Fibroblast of skin of back (primary cell): ENCODE measurements around the gene EHMT2.
"Not testable (repeated sequence)": the region's sequence is repeated elsewhere in the genome, so short reads cannot be mapped to it uniquely, and the experiment has no call there.

ENCODE experiments used
- DNase-seq: peaks from one replicate; pipeline ENCODE4 v3.0.0-alpha.2; 2013

Gene EHMT2

DNA sequence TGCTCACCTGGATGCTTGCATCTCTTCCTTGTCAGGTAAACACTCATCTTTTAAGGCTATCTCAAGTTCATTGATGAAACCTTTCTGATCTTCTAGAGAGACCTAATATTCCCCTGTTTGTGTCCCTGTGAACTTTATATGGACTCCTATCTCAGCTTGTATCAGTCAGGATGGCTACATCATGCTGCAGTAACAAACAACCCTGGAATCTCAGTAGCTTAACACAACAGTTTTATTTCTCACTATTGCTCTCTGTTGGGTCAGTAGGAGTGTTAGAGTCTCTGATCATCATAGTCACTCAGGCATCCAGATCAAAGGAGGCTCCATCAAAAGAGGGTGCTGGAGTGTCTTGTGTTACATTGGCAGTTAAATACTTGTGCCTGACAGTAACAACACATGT lies 17.9 kb upstream of the EHMT2 start:
- DNase-seq: no peak

DNA sequence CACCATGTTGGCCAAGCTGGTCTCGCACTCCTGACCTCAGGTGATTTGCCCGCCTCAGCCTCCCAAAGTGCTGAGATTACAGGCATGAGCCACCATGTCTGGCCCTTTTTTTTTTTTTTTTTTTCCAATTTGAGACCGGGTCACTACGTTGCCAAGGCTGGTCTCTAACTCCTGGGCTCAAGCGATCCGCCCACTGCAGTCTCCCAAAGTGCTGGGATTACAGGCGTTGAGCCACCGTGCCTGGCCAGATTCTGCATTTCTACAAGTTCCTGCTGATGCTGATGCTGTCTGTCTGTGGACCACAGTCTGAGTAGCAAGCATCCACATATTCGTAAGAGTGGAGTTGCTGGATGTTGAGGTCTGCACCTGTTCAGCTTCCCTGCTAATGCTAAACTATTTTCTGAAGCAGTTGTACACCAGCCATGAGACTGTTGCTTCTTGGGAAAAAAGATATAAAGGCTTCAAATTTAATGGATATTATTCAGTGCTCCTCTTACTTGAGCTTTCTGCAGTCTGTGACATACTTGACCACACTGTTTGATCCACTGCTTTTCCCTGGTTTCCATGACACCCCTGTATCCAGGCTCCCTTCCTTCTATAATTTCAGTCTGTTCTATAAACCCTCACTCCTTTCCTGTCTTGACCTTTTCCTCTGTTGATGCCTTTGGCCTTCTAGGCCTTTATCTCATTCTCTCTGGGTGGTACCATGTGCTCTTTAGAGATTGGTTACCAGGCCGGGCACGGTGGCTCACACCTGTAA lies 14.5 kb upstream of the EHMT2 start:
- DNase-seq: no peak

DNA sequence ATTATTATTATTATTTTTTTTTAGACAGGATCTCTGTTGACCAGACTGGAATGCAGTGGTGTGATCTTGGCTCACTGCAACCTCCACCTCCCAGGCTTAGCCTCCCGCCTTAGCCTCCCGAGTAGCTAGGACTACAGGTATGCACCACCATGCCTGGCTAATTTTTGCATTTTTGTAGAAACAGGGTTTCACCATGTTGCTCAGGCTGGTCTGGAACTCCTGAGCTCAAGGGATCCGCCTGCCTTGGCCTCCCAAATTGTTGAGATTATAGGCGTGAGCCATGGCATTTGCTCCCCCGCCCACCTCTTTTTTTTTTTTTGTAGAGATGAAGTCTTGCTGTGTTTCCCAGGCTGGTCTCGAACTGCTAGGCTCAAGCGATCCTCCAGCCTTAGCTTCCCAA lies 11.8 kb upstream of the EHMT2 start:
- DNase-seq: not testable (repeated sequence)

DNA sequence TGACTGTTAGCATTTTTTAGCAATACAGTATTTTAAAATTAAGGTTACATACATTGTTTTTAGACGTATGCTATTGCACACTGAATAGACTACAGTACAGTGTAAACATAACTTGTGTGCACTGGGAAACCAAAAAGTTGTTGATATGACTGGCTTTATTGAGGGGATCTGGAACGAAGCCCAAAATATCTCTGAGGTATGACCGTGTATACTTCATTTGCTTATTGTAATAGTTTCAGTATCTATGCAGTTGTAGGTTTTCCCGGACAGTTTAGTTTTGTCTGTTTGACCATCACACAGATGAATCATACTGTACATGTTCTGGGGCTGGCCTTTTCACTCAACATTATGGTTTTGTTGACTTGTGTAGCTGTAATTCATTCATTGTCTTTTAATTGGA lies 11.3 kb upstream of the EHMT2 start:
- DNase-seq: peak; percentile 46

DNA sequence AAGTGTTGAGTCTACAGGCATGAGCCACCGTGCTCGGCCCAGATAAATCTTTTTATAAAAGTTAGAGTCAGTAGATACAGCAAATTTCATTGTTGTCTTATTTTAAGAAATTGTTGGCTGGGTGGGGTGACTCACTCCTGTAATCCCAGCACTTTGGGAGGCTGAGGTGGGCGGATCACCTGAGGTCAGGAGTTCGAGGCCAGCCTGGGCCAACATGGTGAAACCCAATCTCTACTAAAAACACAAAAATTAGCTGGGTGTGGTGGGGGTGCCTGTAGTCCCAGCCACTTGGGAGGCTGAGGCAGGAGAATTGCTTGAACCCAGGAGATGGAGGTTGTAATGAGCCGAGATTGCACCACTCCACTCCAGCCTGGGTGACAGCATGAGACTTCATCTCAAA lies 10.8 kb upstream of the EHMT2 start:
- not testable (repeated sequence) for DNase-seq

DNA sequence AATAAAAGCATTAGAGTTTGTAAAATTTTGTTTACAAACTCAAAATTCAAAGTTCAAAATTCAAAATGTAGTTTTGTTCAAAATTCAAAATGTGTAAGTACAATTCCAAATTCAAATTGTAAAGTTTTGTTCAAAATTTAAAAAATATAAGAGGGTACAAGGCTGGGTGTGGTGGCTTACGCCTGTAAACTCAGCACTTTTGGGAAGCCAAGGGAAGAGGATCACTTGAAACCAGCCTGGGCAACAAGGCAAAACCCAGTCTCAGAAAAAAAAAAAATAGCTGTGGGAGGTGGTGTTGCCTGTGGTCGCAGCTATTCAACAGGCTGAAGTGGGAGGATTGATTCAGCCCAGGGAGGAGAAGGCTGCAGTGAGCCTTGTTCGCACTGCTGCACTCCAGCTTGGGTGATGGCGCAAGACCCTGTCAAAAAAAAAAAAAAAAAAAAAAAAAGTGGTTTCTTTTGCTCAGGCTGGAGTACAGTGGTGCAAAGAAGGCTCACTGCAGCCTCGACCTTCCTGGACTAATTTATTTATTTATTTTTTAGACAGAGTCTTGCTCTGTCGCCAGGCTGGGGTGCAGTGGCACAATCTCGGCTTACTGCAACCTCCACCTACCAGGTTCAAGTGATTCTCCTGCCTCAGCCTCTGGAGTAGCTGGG lies 9.8 kb upstream of the EHMT2 start:
- peak; percentile 35 for DNase-seq

DNA sequence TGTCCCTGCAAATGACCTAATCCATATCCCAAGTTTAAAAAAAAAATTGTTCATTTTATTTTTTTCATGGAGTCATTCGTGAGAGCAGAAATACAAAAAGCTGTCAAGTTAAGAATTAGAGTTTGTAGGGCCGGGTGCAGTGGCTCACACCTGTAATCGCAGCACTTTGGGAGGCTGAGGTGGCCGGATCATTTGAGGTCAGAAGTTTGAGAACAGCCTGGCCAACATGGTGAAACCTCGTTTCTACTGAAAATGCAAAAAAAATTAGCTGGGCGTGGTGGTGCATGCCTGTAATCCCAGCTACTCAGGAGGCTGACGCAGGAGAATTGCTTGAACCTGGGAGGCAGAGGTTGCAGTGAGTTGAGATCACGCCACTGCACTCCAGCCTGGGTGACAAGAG lies 9.2 kb upstream of the EHMT2 start:
- not testable (repeated sequence) for DNase-seq

DNA sequence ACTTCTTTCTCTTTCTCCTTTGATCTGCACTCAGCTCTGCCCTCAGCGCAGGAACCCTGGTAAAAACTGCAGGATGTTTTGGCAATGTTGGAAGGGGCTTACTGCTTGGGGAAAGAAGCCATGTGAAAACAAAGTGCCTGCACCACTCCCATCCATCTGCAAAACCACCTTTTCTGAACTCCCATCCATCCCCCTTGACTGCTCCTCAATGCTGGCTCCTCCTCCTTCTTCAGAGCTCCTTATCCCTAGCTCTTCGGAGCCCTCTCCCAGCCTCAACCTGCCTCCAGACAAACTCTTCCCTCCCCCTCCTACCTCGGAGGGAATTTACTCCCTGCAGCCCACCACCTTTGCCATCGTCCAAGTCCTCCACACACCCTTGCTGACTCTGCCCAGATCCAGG lies 8.6 kb upstream of the EHMT2 start:
- DNase-seq: no peak

DNA sequence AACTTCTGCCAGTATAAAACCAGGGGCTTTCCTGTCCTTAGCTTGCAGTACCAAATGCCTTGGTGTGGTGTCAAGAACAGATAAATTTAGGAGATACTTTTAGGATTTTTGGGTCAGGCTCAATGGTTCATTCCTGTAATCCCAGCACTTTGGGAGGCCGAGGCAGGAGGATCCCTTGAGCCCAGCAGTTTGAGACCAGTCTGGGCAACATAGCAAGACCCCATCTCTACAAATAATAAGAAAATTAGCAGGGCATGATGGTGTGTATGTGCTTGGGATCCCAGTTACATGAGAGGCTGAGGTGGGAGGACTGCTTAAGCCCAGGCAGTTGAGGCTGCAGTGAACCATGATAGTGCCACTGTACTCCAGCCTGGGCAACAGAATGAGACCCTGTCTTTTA lies 7.5 kb upstream of the EHMT2 start:
- no peak for DNase-seq

DNA sequence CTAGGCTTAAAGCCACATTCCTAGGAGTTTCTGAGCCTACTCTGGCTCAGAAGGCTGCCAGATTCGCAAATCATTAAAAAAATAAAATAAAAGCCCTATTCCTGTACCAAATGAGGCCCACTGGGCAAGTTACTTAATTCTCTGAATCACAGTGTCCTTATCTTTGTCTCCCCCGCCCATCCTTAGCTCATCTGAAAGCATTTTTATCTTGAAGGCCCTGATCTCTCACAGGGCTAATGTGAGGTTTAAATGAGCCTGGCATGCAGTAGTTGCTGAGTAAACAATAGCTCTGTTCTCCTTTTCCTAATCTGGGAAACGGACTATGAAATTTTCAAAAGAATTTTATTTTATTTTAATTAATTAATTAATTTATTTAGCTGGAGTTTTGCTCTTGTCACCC lies 6.5 kb upstream of the EHMT2 start:
- peak; percentile 15 for DNase-seq

DNA sequence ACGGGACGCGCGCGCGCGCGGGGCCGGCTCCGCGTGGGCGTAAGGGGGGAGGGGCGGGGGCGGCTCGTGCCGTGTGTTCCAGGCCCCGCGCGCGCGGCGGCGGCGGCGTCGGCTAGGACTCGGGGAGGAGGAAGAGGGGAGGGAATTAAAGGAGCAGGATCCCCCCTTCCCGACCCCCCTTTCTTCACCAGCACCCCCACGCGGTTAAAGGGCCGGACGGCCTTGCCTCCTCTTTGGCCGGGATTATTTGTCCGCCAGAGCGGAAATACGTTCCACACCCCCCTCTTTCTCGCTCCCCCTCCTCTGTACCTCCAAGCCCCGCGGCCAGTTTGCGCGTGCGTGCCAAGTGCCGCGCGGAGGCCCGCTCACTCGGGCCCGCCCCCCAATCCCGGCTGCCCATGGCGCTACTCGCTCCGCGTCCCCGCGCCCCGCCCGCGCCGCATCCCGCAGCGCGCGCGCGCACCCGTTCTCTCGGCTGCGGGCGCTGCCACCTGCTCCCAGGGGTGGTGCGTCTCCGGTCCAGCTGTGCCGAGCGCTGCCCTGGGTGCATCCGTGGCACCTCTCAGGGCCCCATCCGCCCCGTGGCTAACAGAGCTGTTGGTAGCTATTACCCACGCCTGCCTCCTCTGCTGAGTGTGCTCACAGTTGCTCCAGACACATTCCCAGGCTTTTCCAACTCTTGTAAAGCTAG lies 4.6 kb upstream of the EHMT2 start, which contains the start of gene ZBTB12:
Gene ZBTB12 (minus strand): TSS at position 134 of the 691 bp plus-strand sequence. CDS start 781 bp downstream, outside the sequence.
- peak; percentile 94 for DNase-seq

DNA sequence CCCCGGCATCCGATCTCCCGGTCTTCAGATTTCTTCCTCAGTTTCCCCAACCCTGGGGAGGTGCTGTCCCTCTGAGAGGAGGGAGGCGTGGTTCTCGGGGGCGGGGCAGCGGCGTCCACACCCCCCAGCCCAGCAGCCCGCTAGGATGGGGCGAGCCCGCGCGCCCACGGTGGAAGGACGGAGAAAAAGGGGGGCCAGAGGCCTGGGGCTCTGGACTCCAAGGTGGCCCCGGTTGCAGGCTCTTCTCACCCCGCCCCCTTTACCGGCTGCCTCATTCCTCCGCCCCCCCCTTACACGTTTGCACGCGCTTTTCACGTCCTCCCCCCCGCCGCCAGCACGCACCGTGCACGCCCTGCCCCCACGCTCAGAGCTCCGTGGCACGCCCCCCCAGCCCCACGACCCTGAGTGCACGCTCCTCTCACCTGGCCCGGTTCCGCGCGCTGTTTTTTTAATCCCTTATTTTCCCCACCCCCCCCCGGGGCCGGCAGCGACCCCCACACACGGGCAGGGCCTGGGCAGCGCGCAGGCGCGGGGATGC lies 4.0 kb upstream of the EHMT2 start:
- DNase-seq: peak; percentile 44

DNA sequence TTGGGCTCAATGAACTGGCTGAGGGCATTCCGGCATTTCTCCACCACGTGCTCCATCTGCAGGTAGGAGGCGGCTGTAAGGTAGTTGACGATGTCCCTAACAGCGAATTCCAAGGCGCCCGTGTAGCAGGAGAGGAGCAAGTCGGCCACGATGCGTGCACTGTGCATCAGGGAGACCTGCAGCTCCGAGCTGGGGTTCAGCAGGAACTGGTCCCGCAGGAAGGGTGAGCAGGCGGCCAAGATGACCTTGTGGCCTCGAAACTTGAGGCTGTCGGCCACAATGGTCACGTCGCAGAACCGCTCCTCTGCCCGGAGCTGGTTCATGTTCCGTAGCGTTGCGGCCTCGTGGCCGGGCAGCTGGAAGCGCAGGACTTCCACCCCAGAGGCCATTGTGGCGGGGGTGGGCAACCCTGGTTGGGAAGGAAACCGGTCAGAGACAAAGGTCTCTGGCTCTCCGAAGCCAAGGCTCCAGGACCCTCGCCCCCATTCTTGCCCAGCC lies 3.5 kb upstream of the EHMT2 start:
- no peak for DNase-seq

DNA sequence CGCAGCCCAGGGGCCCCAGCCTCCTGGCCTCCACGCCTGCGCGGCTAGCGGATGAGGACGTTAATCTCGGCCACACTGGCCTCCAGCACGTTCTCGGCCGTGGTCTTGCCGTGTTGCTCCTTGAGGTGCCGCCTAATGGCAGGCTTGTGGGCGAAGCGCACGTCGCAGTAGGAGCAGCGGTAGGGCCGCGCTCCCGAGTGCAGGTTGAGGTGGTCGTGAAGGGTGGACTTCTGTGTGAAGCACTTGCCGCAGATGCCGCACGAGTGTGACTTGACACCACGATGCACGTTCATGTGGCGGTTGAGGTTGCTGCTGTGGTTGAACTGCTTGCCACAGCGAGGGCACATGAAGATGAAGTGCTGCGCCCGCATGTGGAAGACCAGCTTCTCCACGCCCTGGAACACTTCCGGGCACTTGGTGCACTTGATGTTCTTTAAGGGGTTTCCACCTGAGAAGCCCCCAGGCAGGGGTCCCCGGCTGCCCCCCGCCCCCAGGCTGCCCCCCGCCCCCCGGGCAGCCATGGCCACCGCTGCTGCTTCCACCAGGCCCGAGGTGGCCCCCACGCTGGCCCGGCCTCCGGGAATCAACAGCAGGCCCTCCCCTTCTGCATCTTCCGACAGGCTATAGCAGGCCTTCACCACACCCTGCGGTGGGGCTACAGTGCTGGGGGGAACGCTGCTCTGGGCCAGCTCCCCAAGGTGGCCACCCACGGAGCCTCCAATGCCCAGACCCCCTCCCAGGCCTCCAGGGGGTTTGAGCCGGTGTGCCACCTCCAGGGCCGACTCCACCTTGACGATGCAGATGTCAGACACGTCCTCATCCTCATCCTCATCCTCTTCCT lies 2.6 kb upstream of the EHMT2 start:
- no peak for DNase-seq

DNA sequence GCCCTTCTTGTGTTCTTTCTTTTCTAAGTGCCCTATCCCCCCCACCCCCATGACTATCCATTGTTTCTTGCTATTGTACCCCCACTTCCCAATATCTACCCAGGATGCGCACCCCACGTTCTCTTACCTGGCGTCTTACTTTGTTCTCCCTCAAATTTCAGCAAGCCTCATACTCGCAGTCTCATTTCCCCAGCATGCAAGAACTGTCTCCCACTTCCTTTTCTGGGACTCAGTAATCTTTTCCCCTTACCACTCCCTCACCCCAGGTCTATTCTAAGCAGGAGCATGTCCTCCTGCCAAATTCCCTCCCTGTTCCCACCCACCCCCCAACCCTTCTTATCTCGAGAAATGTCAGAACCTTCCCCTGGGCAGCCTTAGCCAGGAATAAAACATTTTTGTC lies 1.7 kb upstream of the EHMT2 start:
- no peak for DNase-seq

DNA sequence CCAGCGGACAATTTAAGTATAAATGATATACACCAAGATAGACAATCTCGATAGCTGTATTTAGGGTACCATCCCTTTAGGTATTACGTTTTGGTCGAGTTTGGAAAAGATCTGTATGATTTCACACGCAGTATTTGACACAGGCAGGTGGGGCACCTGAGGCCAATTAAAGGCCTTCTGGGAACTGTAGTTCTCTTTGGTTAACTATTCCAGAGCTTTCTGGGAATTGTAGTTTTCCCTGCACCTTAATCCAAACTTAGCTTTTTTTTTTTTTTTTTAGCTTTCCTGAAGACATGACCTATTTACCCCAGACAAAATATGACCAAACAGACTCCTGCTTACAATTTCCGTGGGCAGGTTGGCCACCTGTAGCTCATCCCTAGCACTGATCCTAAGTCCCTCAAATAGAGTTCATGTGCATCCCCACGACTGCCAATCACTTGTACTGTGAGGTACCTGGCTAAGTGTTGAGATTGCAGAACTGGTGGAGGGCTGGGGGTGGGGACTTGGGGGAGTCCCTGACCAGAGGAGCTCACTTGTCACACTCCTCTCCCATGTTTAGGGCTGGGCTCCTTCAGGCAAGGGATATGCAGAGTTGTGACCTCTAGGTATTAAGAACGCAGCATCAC lies 999 bp upstream of the EHMT2 start:
- peak; percentile 37 for DNase-seq

DNA sequence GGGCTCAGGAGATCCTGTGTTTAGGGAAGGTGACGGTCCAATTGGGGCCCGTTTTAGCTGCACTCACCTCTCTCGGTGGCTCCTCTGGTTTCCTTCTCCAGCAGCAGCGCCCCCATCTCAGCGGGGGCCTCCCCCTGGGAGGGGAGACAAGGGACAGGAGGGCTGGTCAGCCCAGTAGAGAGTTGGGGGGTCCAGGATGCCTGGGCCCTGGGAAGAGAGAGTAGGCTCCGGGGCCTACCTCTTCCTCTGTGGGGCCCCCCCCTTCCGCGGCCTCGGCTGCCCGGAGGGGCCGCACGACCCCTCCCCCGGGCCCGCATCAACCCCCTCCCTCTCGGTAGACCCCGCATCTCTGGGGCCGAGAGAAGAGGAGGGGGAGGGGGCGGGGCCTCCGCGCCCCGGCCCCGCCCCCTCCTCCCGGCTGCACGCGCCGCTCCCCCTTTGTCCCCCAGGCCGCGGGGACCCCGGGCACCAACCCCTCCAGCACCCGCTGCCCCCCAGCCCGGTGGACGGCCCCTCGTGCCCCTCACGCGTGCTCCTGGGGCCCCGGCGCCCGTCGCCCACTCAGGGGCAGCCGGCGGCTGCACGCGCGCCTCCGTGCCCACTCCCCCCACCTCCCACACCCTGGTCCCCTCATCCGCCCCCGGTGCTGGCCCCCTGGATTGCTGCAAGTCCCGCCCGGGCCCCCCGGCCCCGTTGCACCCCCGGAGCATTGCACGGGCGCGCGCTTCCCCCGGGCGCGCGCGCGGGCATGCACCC lies 464 bp downstream of the EHMT2 start:
- DNase-seq: no peak

DNA sequence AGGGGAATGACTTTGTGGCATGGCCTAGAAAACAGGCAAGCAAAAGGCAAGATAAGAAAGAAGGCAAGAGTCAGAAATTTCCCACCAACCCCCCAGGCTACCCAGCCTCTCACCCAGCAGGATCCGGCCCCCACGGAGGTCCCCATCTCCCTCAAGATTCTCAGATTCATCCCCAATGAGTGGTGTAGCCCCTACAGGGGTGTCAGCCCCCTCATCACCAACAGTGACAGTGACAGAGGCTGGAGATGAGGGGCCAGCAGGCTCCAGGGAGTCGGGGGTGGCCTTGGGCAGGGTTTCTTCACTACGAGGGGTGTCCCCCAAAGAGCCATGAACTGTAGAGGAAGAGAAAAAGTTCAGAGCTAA lies 1.0 kb downstream of the EHMT2 start:
- no peak for DNase-seq

DNA sequence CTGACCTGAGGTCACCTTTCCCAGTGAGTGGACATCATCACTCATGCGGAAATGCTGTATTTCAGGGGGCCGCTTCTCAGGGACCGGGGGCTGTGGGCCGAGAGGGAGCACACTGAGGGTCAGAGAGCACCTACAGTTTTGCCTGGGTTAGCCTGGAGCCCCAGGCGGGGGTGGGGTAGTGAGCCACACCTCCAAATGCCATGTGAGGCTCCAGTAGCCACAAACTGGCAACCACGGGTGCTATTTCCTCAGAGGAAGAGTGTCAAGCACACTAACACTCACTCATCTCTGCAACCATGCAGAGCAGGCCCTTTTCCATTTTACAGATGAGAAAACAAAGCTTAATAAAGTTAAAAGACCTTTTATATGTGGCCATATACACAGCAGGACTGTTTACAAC lies 4.7 kb downstream of the EHMT2 start:
- DNase-seq: no peak

DNA sequence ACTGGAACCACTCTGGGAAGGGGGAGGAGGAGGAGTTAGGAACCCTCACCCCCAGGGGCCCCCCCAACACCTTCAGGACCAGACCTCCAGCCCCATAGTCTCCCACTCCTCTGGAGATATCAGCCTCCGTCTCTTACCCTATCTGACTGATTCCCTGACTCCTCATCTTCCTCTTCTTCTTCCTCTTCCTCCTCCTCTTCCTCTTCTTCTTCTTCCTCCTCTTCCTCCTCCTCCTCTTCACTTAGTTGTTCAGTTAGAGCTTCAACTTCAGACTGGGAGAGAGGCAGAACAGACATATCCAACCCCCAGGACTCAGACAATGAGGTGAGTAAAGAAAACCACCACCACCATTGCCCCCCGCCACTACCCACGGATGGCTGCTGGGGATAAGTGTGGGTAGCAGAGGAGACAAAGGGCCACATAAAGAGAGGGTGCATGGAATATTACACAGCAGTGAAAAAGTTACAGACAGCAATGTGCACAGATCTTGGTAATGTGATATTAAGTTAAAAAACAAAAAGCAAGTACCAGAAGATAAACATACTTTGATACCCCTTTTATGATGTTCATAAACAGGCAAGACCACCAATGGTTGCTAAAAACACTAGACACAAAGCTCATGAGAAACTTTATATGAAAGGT lies 8.0 kb downstream of the EHMT2 start:
- no peak for DNase-seq
